ENCODE results near the gene UGT2B15. TPM values are rescaled to one million over a fixed set of nuclear protein-coding genes. Genes with fewer than 3 reads are reported as not detected.

Gene UGT2B15
- total and polyA plus RNA-seq, 2 donors from 2014 or later, result not detected

Other genes with a start within 250 kb of the UGT2B15 start
- 2.3 TPM for gene TMPRSS11E, start 223.2 kb downstream of the UGT2B15 start, total RNA-seq
- gene TMPRSS11E, start 223.2 kb downstream of the UGT2B15 start, polyA plus RNA-seq (ENCODE audit: insufficient read depth, low read depth, low replicate concordance), result 0.24 TPM
- gene UGT2B17, start 94.3 kb downstream of the UGT2B15 start, total RNA-seq, result 0.38 TPM
- gene UGT2B17, start 94.3 kb downstream of the UGT2B15 start, polyA plus RNA-seq (ENCODE audit: insufficient read depth, low read depth, low replicate concordance), result not detected
- not detected for gene UGT2B10, start 145.3 kb upstream of the UGT2B15 start, total RNA-seq
- gene UGT2B10, start 145.3 kb upstream of the UGT2B15 start, polyA plus RNA-seq (ENCODE audit: insufficient read depth, low read depth, low replicate concordance), result not detected